Endothelial cell of umbilical vein (primary cell): ENCODE measurements around the gene MMP21. TPM values are rescaled to one million over a fixed set of nuclear protein-coding genes. Genes with fewer than 3 reads are reported as not detected.
A peak's percentile ranks its signal among the peaks of the same experiment; 100 is the strongest.

Experiments used
- BruUV-seq: library from RNA; stranded (reverse); fragments of 400-500 nt; replicated peaks from 2 replicates; lab custom pipeline; 2021; lab: Mats Ljungman, UMichigan
- CTCF ChIA-PET: fragments of 300-600, 350-600 bp; sonication (Branson Sonifier 250); formaldehyde crosslinking; loops from one replicate; lab custom pipeline; 2021; ENCODE audit warnings: antibody characterized with exemption, inconsistent platforms; lab: Charles Lee
- POLR2A ChIA-PET: fragments of 300-600, 350-600 bp; sonication (Branson Sonifier 250); formaldehyde crosslinking; loops from one replicate; lab custom pipeline; 2021; ENCODE audit warnings: antibody characterized with exemption, inconsistent platforms; lab: Charles Lee
- DNase-seq: peaks from one replicate; pipeline ENCODE4 v3.0.0-alpha.2; 2011; ENCODE audit warnings: low read depth, low spot score
- FAIRE-seq: peaks from 2 replicates; lab custom pipeline; 2011; peaks lifted over from hg19 to GRCh38; lab: Jason Lieb, UNC
- H2AFZ ChIP-seq: 2 replicates; pipeline ENCODE4 v1.6.0; 2012; ENCODE audit warnings: low read depth, low read length, control low read depth, inconsistent platforms
- H3K27ac ChIP-seq: 2 replicates; pipeline ENCODE4 v1.5.1; 2011; ENCODE audit warnings: low read depth, mild to moderate bottlenecking, control low read depth, low read length, moderate library complexity; ENCODE audit not compliant: insufficient read depth
- H3K27me3 ChIP-seq, 2 experiments: 2 replicates each; pipeline versions ENCODE4 v1.6.0 to v1.6.1; 2011; ENCODE audit warnings: low read length in 2 of 2, mixed read lengths in 1 of 2; ENCODE audit not compliant: control insufficient read depth in 2 of 2, insufficient read depth in 2 of 2
- H3K36me3 ChIP-seq, 2 experiments: 2 replicates in 1 of 2; 3 replicates in 1 of 2; pipeline ENCODE4 v1.5.1; 2011; ENCODE audit warnings: low read length in 2 of 2, mild to moderate bottlenecking in 1 of 2, moderate library complexity in 1 of 2; ENCODE audit not compliant: control insufficient read depth in 2 of 2, insufficient read depth in 2 of 2; ENCODE audit errors: extremely low read depth in 1 of 2
- H3K4me1 ChIP-seq: 3 replicates; pipeline ENCODE4 v1.5.1; 2011; ENCODE audit warnings: mild to moderate bottlenecking, low read length; ENCODE audit not compliant: control insufficient read depth, insufficient read depth; ENCODE audit errors: extremely low read depth
- H3K4me2 ChIP-seq: 2 replicates; pipeline ENCODE4 v1.6.1; 2011; ENCODE audit warnings: low read length, control low read depth, mixed read lengths; ENCODE audit not compliant: insufficient read depth
- H3K4me3 ChIP-seq, 3 experiments: fragments of 200-600 bp in 1 of 3; sonication (generic), shearing (Covaris generic) in 1 of 3; replicated peaks in 1 of 3; 2 replicates each; pipeline ENCODE4 v1.5.1; 2011 to 2016; ENCODE audit warnings: control low read depth in 3 of 3, low read length in 3 of 3, mild to moderate bottlenecking in 2 of 3, inconsistent platforms in 1 of 3, low read depth in 1 of 3, moderate library complexity in 1 of 3; ENCODE audit not compliant: insufficient read depth in 1 of 3
- H3K79me2 ChIP-seq: 2 replicates; pipeline ENCODE4 v1.6.0; 2012; ENCODE audit warnings: low read length, inconsistent platforms; ENCODE audit not compliant: control insufficient read depth, insufficient read depth
- H3K9ac ChIP-seq: replicated peaks from 2 replicates; pipeline ENCODE3; 2011; ENCODE audit warnings: low read length, control low read depth; ENCODE audit not compliant: insufficient read depth; ENCODE audit errors: extremely low read depth
- H3K9me1 ChIP-seq: replicated peaks from 3 replicates; pipeline ENCODE4 v1.6.0; 2011; ENCODE audit warnings: mild to moderate bottlenecking, low read length; ENCODE audit not compliant: control insufficient read depth, insufficient read depth; ENCODE audit errors: extremely low read depth
- H3K9me3 ChIP-seq: replicated peaks from 2 replicates; pipeline ENCODE4 v1.5.1; 2012; ENCODE audit warnings: low read length, inconsistent platforms; ENCODE audit not compliant: control insufficient read depth, insufficient read depth
- H4K20me1 ChIP-seq: replicated peaks from 2 replicates; pipeline ENCODE3; 2011; ENCODE audit warnings: mild to moderate bottlenecking, low read length; ENCODE audit not compliant: control insufficient read depth, insufficient read depth; ENCODE audit errors: extremely low read depth
- EZH2 ChIP-seq: IDR thresholded peaks from 2 replicates; pipeline ENCODE4 v1.6.1; 2012; ENCODE audit warnings: borderline replicate concordance, low read depth, mild to moderate bottlenecking, moderate library complexity, low read length, inconsistent platforms; ENCODE audit not compliant: severe bottlenecking
- FOS ChIP-seq: IDR thresholded peaks from 2 replicates; pipeline ENCODE4 v1.6.1; 2011; ENCODE audit warnings: mild to moderate bottlenecking, low read length, moderate library complexity, borderline replicate concordance; ENCODE audit not compliant: insufficient read depth
- GATA2 ChIP-seq: IDR thresholded peaks from 2 replicates; pipeline ENCODE4 v1.7.0; 2011; ENCODE audit warnings: low read depth, mild to moderate bottlenecking, moderate library complexity, mixed read lengths, low read length; ENCODE audit not compliant: insufficient read length, insufficient read depth
- JUN ChIP-seq: IDR thresholded peaks from 2 replicates; pipeline ENCODE4 v1.6.1; 2011; ENCODE audit warnings: borderline replicate concordance, low read depth; ENCODE audit not compliant: insufficient read length, insufficient read depth
- MYC ChIP-seq: IDR thresholded peaks from one replicate; pipeline ENCODE4 v1.6.1; 2011; ENCODE audit warnings: mild to moderate bottlenecking, low read depth, low read length
- POLR2A ChIP-seq: IDR thresholded peaks from 2 replicates; pipeline ENCODE4 v1.6.1; 2012; ENCODE audit warnings: low read depth, mild to moderate bottlenecking, control low read depth, low read length
- POLR2AphosphoS5 ChIP-seq: IDR thresholded peaks from 2 replicates; pipeline ENCODE4 v1.6.1; 2012; ENCODE audit warnings: low read depth, mild to moderate bottlenecking, control low read depth, low read length, moderate library complexity; ENCODE audit not compliant: insufficient read depth
- dilution Hi-C: fragments of 300-500 bp; cut with MboI; formaldehyde crosslinking; loops from one replicate; pipeline ENCODE4 v1.15.0; 2019; ENCODE audit warnings: low sequenced_read_pairs; ENCODE audit not compliant: extremely low pct_ligation_motif_present
- intact Hi-C: fragments of 100-400 bp; cut with micrococcal nuclease; formaldehyde crosslinking; loops from one replicate; pipeline ENCODE4 v1.10.0; 2022
- microRNA counts: library from miRNA; unstranded; fragments of <30 nt; microRNA quantifications from one replicate; lab custom pipeline; 2016
- microRNA-seq: library from miRNA; unstranded; fragments of <30 nt; microRNA quantifications from one replicate; pipeline ENCODE4 v1.2.0, GENCODE V29; 2021; ENCODE audit warnings: borderline number of aligned reads, borderline replicate concordance
- polyA plus RNA-seq, 4 experiments: library from polyadenylated mRNA; depleted of rRNA in 3 of 4; stranded (reverse) in 3 of 4; unstranded in 1 of 4; fragments of >200 nt; gene quantifications; 2 replicates each; pipeline versions ENCODE4 v1.2.1 to v1.2.3, GENCODE V29; 2011 to 2012; ENCODE audit warnings: missing spikeins in 1 of 4
- small RNA-seq: library from RNA; depleted of rRNA; stranded (forward); fragments of <200 nt; gene quantifications from one replicate; pipeline ENCODE3, GENCODE V24; 2012; ENCODE audit warnings: low replicate concordance, low read depth; ENCODE audit not compliant: insufficient read depth, insufficient read length
- total RNA-seq: library from RNA; stranded (reverse); gene quantifications from 2 replicates; pipeline ENCODE4 v1.2.3, GENCODE V29; 2021
- TF ChIP-seq, protein P1 (sequence below): IDR thresholded peaks from 2 replicates; pipeline ENCODE4 v1.6.1; 2011; ENCODE audit not compliant: insufficient read depth, insufficient read length
- TF ChIP-seq, protein P2 (sequence below), 2 donors: IDR thresholded peaks; 1 replicate in 1 of 2; 2 replicates in 1 of 2; pipeline ENCODE4 v1.5.1; 2011; ENCODE audit warnings: low read length in 2 of 2, mild to moderate bottlenecking in 2 of 2, moderate library complexity in 2 of 2, control low read depth in 1 of 2, inconsistent platforms in 1 of 2, low read depth in 1 of 2; ENCODE audit not compliant: insufficient read depth in 1 of 2; ENCODE audit errors: extremely low read depth in 1 of 2

Gene MMP21
- total and polyA plus RNA-seq, 2 donors (not counting 3 experiments of a cell fraction or from before 2014, with no cell fraction given): 0.06 TPM; not detected in 1

DNA sequence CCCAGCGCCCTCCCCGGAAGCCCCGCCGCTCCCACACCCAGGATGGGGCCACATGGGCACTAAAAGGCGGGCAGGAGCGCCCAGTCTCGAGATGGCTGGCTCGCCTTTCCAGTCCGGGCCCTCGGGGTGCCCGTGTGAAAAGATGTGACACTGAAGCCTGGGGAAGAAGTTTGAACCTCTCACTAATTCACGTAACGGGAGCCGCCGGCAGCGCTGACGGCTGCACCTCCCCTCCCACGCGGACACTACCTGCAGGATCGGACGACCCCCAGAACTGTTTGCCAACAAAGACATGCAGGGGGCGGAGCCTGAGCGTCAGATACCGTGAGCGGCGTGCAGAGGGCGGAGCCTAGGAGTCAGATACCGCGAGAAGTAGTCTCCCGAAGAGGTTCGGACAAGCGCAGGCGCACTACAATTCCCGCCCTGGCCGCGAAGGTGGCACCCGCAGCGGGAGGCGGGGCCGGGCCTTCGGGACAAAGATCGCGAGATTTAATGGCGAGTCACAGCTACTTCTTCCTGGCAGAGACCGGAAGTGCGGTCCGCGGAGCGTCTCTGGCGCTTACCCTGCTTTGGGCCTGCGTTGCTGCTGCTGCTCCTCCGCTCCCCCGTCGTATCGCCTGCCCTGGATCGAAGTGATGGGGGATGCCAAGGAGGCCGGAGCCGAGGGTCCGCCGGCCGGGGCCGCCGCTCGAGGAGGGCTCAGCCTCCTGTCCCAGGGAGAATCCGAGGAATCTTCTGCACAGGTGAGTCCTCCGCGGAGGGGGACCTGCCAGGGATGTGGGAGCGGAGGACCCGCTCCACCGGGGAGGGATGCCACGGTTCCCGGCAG, 56.2 kb downstream of the MMP21 start, which contains the start of gene EDRF1:
EDRF1 (plus strand) TSS at position 537 of the 829 bp plus-strand sequence; CDS start at position 636, 99 bp downstream.
- TF ChIP-seq POLR2A (peak; percentile 97), MYC (no peak), FOS (no peak), EZH2 (no peak), JUN (no peak), GATA2 (no peak), POLR2AphosphoS5 (peak; percentile 95)
- TF ChIP-seq, protein P1, sequence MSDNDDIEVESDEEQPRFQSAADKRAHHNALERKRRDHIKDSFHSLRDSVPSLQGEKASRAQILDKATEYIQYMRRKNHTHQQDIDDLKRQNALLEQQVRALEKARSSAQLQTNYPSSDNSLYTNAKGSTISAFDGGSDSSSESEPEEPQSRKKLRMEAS: no peak
- TF ChIP-seq, protein P2, sequence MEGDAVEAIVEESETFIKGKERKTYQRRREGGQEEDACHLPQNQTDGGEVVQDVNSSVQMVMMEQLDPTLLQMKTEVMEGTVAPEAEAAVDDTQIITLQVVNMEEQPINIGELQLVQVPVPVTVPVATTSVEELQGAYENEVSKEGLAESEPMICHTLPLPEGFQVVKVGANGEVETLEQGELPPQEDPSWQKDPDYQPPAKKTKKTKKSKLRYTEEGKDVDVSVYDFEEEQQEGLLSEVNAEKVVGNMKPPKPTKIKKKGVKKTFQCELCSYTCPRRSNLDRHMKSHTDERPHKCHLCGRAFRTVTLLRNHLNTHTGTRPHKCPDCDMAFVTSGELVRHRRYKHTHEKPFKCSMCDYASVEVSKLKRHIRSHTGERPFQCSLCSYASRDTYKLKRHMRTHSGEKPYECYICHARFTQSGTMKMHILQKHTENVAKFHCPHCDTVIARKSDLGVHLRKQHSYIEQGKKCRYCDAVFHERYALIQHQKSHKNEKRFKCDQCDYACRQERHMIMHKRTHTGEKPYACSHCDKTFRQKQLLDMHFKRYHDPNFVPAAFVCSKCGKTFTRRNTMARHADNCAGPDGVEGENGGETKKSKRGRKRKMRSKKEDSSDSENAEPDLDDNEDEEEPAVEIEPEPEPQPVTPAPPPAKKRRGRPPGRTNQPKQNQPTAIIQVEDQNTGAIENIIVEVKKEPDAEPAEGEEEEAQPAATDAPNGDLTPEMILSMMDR (IDR thresholded peaks at IDR 0.05; ENCODE audit: extremely low read depth in 1 of 2, insufficient read depth in 1 of 2, low read depth in 1 of 2, low read length in 2 of 2): no peak
- H3K27me3 ChIP-seq: no peaks in the 10 kb centered on the region
- no TSS peak for BruUV-seq
- no peaks in the 10 kb centered on the region for H3K9me1 ChIP-seq
- H3K36me3 ChIP-seq: peaks cover 2 to 13% of the 10 kb centered on the region in 2 experiments
- dilution Hi-C loops (no loop called here), intact Hi-C loops (loop anchor here (1.0 to 10.0 kb wide), 7 partner anchors 39 to 727 kb away; partner anchors contain the start of genes BCCIP and UROS)
- ChIA-PET CTCF (interaction anchor here (0.6 to 1.0 kb wide), 3 partner anchors 12 to 727 kb away, joined by 3 to 4 read pairs (median 3); no protein-coding TSS in a partner anchor), POLR2A (interaction anchor here (0.6 to 1.0 kb wide), 3 partner anchors 12 to 663 kb away, joined by 3 read pairs; no protein-coding TSS in a partner anchor)
- H3K9me3 ChIP-seq: no peaks in the 10 kb centered on the region
- peaks cover 24% of the 10 kb centered on the region for H3K79me2 ChIP-seq
- H2AFZ ChIP-seq: peak within 1 kb of the TSS; percentile 94
- H3K27ac ChIP-seq: peak within 1 kb of the TSS; percentile 67
- peak within 1 kb of the TSS; percentile 65 to 98 (median 93) for H3K4me3 ChIP-seq
- peak within 1 kb of the TSS; percentile 96 for H3K9ac ChIP-seq
- H4K20me1 ChIP-seq: no peaks in the 10 kb centered on the region
- DNase-seq (peak; percentile 100), FAIRE-seq (peak; percentile 97)
- H3K4me1 ChIP-seq: peaks cover 6% of the 10 kb centered on the region
- H3K4me2 ChIP-seq: peak within 1 kb of the TSS; percentile 74

MicroRNAs within 50 kb of the gene (microRNA counts, 767-probe panel; counts per million panel counts)
- 723 counts per million, percentile 96 among the panel's probes with 10 or more counts for microRNA hsa-miR-4484 (lab: Ali Mortazavi, UCI)

Small RNAs within 50 kb of the gene (microRNA-seq; reads per million reads assigned to microRNA genes)
- gene MIR4484: 1.2 reads per million

Small RNAs within 50 kb of the gene (small RNA-seq; reads per million reads assigned to genes)
- gene MIR4484: 4.2 reads per million, percentile 30 among the genes with 10 or more reads in this experiment

Other genes starting within 250 kb of the MMP21 start
- gene TEX36, start 92.7 kb downstream of the MMP21 start, total RNA-seq: not detected in 2 replicates
- gene TEX36, start 92.7 kb downstream of the MMP21 start, polyA plus RNA-seq: not detected in 2 replicates
- gene EDRF1, start 56.1 kb downstream of the MMP21 start, total RNA-seq: 24.7 and 27.8 TPM in 2 replicates
- gene EDRF1, start 56.1 kb downstream of the MMP21 start, polyA plus RNA-seq: 9.6 and 11.6 TPM in 2 replicates
- gene UROS, start 47.4 kb upstream of the MMP21 start, total RNA-seq: 38.4 and 40.2 TPM in 2 replicates
- gene UROS, start 47.4 kb upstream of the MMP21 start, polyA plus RNA-seq: 42.0 and 52.6 TPM in 2 replicates
- 61.3 and 73.5 TPM in 2 replicates for gene BCCIP, start 47.7 kb upstream of the MMP21 start, total RNA-seq
- 9.4 and 14.5 TPM in 2 replicates for gene BCCIP, start 47.7 kb upstream of the MMP21 start, polyA plus RNA-seq
- 29.6 and 31.9 TPM in 2 replicates for gene DHX32, start 105.5 kb upstream of the MMP21 start, total RNA-seq
- 15.5 and 17.1 TPM in 2 replicates for gene DHX32, start 105.5 kb upstream of the MMP21 start, polyA plus RNA-seq
- gene FANK1, start 120.7 kb upstream of the MMP21 start, total RNA-seq: 1.4 and 1.6 TPM in 2 replicates
- 1.9 and 2.0 TPM in 2 replicates for gene FANK1, start 120.7 kb upstream of the MMP21 start, polyA plus RNA-seq